Duodenal mucosa (tissue), 2 donors: Measurements from ENCODE around the gene KIF5C.

Experiments
- H3K27ac ChIP-seq: one replicate; pipeline ENCODE4 v1.7.0; 2013; ENCODE audit warnings: low read depth, low read length
- H3K27me3 ChIP-seq, 2 donors: one replicate each; pipeline ENCODE4 v1.7.0; 2013; ENCODE audit warnings: low read length in 2 of 2, control low read depth in 1 of 2; ENCODE audit not compliant: insufficient read depth in 2 of 2, control insufficient read depth in 1 of 2
- H3K36me3 ChIP-seq, 2 donors: one replicate each; pipeline ENCODE4 v1.7.0; 2013; ENCODE audit warnings: low read length in 2 of 2, control low read depth in 1 of 2; ENCODE audit not compliant: insufficient read depth in 2 of 2, control insufficient read depth in 1 of 2
- H3K4me1 ChIP-seq, 2 donors: one replicate each; pipeline ENCODE4 v1.7.0; 2013; ENCODE audit warnings: low read length in 2 of 2, control low read depth in 1 of 2; ENCODE audit not compliant: insufficient read depth in 2 of 2, control insufficient read depth in 1 of 2
- H3K4me3 ChIP-seq, 2 donors: one replicate each; pipeline ENCODE4 v1.7.0; 2013; ENCODE audit warnings: low read length in 2 of 2, low read depth in 1 of 2
- H3K9ac ChIP-seq, 2 donors: one replicate each; pipeline ENCODE4 v1.7.0; 2013; ENCODE audit warnings: low read length in 2 of 2, low read depth in 1 of 2
- H3K9me3 ChIP-seq, 2 donors: one replicate each; pipeline ENCODE4 v1.7.0; 2013; ENCODE audit warnings: low read length in 2 of 2, control low read depth in 1 of 2; ENCODE audit not compliant: control insufficient read depth in 1 of 2

Gene KIF5C

DNA sequence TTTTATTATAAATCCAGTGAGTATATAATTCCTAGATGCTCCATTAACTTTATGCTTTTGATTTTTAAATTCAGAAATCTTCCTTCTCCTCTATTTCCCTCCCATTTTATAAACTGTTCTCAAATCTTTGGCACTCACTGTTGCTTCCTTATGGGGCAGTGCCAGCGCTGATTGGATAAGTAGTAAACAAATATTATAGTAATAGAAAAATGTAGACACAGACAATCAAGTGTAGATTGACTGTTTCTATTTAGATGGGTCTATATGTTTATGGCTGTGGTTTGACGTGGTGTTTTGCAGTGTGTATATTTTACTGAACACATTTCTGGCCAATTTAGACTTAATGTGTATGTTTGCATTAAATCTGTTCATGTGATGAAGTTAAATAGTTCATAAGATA lies 200.1 kb downstream of the KIF5C start:
- Histone ChIP-seq H3K9ac (no peak overlapping the region), H3K4me1 (peaks cover 9 to 18% of the 10 kb centered on the region in 2 donors), H3K27ac (no peak overlapping the region)

DNA sequence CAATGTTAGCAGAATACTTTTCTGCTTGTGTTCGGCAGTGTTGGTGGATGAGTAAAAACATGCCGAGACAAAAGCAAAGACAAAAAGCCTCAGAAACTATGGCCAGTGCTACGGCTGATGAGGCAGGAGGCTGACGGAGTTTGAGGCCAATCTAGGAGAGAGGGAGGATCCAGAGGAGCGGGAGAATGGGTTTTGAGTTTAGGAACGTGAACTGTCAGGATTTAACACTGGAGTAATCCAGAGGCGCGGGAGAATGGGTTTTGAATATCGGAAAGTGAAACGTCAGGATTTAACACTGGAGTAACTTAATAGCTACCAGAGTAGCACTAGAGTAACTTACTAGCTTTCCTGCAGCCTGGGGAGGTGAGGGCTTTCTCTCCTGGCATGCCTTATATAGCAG lies 200.8 kb downstream of the KIF5C start:
- no peak overlapping the region for H3K9ac ChIP-seq

More for the DNA sequence above, 200.1 kb downstream of the KIF5C start:
- Histone ChIP-seq H3K27me3 (peaks cover 0 to 3% of the 10 kb centered on the region in 2 donors), H3K36me3 (no peaks in the 10 kb centered on the region), H3K9me3 (no peaks in the 10 kb centered on the region), H3K4me3 (no peak overlapping the region)

More for the DNA sequence above, 200.8 kb downstream of the KIF5C start:
- Histone ChIP-seq H3K27ac (no peak overlapping the region), H3K9me3 (no peaks in the 10 kb centered on the region), H3K36me3 (no peaks in the 10 kb centered on the region), H3K4me3 (no peak overlapping the region), H3K4me1 (peaks cover 8 to 12% of the 10 kb centered on the region in 2 donors), H3K27me3 (peaks cover 0 to 3% of the 10 kb centered on the region in 2 donors)
